Testis (tissue), 2 donors: ENCODE data around the gene FAM216B.

Experiments
- POLR2A ChIP-seq: fragments of 450-650 bp; IDR thresholded peaks from one replicate; pipeline ENCODE4 v1.6.1; 2017; ENCODE audit warnings: antibody characterized with exemption, mild to moderate bottlenecking, moderate library complexity
- TF ChIP-seq, protein P1 (sequence below), 3 experiments: fragments of 450-650 bp in 2 of 3; fragments of 200-600 bp in 1 of 3; sonication (generic) in 1 of 3; IDR thresholded peaks; one replicate each; pipeline ENCODE4 v1.5.1; 2016 to 2019; ENCODE audit warnings: antibody characterized with exemption in 3 of 3, mild to moderate bottlenecking in 2 of 3, moderate library complexity in 1 of 3

- TF ChIP-seq, protein P1, sequence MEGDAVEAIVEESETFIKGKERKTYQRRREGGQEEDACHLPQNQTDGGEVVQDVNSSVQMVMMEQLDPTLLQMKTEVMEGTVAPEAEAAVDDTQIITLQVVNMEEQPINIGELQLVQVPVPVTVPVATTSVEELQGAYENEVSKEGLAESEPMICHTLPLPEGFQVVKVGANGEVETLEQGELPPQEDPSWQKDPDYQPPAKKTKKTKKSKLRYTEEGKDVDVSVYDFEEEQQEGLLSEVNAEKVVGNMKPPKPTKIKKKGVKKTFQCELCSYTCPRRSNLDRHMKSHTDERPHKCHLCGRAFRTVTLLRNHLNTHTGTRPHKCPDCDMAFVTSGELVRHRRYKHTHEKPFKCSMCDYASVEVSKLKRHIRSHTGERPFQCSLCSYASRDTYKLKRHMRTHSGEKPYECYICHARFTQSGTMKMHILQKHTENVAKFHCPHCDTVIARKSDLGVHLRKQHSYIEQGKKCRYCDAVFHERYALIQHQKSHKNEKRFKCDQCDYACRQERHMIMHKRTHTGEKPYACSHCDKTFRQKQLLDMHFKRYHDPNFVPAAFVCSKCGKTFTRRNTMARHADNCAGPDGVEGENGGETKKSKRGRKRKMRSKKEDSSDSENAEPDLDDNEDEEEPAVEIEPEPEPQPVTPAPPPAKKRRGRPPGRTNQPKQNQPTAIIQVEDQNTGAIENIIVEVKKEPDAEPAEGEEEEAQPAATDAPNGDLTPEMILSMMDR (IDR thresholded peaks at IDR 0.05): no peak
- TF ChIP-seq POLR2A: no peak
Measured at GRCh38 chr13:42794577-42795275, 13.3 kb downstream of the FAM216B start.
